GM21786 (cell line): ENCODE measurements around the gene TXNDC9.
"Not testable (repeated sequence)": the region's sequence is repeated elsewhere in the genome, so short reads cannot be mapped to it uniquely, and the experiment has no call there.

Experiments used
- ATAC-seq: cut with Tn5 transposase; IDR thresholded peaks from one replicate; pipeline ENCODE4 v1.9.1; 2021; ENCODE audit not compliant: unreplicated experiment

The TXNDC9 gene

GRCh38 chr2:99336804-99337112 is 625 bp upstream of the TXNDC9 start:
- peak; percentile 1 for ATAC-seq

GRCh38 chr2:99325384-99325783 is 10.7 kb downstream of the TXNDC9 start:
- no peak for ATAC-seq

- ATAC-seq = not testable (repeated sequence)
Observed at GRCh38 chr2:99317873-99318200, 18.3 kb downstream of the TXNDC9 start.

- no peak for ATAC-seq
Observed at GRCh38 chr2:99317161-99317872, 18.8 kb downstream of the TXNDC9 start.

- not testable (repeated sequence) for ATAC-seq
Observed at GRCh38 chr2:99301097-99301496, 35.0 kb downstream of the TXNDC9 start, which contains the start of gene LYG1. LYG1 (minus strand) TSS chr2:99301197; CDS start chr2:99295670, 5,527 bp downstream.

GRCh38 chr2:99299580-99299979 is 36.6 kb downstream of the TXNDC9 start:
- no peak for ATAC-seq

- no peak for ATAC-seq
Observed at GRCh38 chr2:99297994-99298393, 38.1 kb downstream of the TXNDC9 start.

GRCh38 chr2:99285526-99285925 is 50.6 kb downstream of the TXNDC9 start:
- no peak for ATAC-seq

- ATAC-seq = no peak
Observed at GRCh38 chr2:99279969-99280695, 56.0 kb downstream of the TXNDC9 start.

GRCh38 chr2:99278793-99279291 is 57.3 kb downstream of the TXNDC9 start:
- ATAC-seq = no peak

- ATAC-seq = not testable (repeated sequence)
Observed at GRCh38 chr2:99278195-99278765, 57.9 kb downstream of the TXNDC9 start.

- no peak for ATAC-seq
Observed at GRCh38 chr2:99275882-99276281, 60.3 kb downstream of the TXNDC9 start.
